Frontal cortex (tissue), 4 donors: ENCODE results near the gene VPS4B. TPM values are rescaled to one million over a fixed set of nuclear protein-coding genes. Genes with fewer than 3 reads are reported as not detected.

ENCODE experiments used
- DNase-seq, 2 donors: peaks; one replicate each; pipeline ENCODE4 v3.0.0; 2012; ENCODE audit warnings: low spot score in 2 of 2
- FAIRE-seq: peaks from 2 replicates; lab custom pipeline; 2012; peaks lifted over from hg19 to GRCh38; lab: Jason Lieb, UNC
- total RNA-seq: library from RNA; depleted of rRNA; stranded (reverse); fragments of >200 nt; gene quantifications from one replicate; pipeline ENCODE4 v1.2.3, GENCODE V29; 2014
- donor health status: control.
- donor health status: control.
- donor health status: control.

The VPS4B gene
- total RNA-seq, 1 donor from 2014 or later = 40.8 TPM

DNA sequence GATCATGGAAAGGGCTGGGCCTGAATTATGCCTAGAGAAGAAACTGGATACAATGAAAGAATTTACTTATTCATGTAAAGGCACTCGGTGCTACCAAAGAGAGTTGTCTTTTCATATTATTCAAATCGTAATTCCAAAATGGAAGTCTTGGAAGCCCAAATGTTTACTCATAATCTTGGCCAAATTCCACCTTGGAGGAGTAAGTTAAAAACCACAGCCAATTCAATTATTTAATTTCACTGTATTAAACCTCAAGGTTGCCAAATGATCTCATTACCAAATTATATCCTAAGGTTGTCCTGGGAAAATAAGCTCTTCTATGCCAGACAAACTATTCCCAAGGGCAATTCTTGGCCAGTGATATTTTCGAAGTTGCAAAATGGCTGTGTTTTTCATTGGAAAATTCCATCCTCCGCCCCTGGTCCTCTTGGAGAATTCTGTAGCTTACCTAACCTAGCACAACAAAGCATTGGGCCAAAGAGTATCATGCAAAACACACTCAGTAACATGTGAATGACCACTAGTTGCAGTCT lies 11.1 kb upstream of the VPS4B start:
- FAIRE-seq (no peak), DNase-seq (no peak)

DNA sequence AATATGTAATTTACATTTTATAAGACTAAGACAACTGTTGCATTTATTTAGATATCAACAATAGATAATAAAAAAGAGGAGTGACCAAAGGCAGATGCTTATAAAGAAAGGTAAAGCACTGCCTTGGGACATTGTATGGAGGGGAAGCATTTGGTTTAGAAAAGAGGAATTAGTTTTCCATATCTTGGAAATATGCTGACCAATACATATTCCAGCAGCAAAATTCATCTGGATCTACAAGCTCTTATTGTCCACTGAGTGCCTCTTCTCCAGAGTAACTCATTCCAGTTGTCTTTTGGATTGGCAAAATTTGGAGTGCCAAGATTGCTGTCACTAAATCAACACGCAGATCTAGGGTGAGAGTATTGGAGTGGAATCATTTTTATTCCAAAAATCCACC lies 8.9 kb upstream of the VPS4B start:
- no peak for FAIRE-seq

GRCh38 chr18:63430526-63430925 lies 8.2 kb upstream of the VPS4B start:
- FAIRE-seq (no peak), DNase-seq (no peak)

More for the DNA sequence above, 8.9 kb upstream of the VPS4B start:
- no peak for DNase-seq

- no peak for DNase-seq
- no peak for FAIRE-seq
These were observed 5.3 kb upstream of the VPS4B start for GRCh38 chr18:63427558-63427957.

DNA sequence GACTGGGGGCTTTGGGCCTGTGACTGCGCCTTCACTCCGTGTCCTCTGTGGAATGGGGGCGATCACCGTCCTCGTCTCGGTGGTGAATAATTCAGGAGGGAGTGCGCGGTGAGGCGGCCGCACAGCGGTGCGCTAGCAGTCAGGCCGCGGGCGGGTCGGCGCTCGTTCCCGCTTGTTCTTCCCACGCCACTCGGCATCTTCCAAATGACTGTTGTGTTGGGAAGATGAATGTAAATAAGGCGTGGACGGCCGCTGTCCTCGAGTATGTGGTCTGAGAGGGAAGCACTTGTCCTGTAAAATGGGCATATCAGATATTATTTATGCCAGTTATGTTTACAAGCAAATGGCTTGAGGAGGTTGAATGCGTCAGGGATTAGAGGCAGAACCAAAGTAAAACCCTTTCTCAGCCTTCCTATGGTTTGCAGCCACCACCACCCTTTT lies 608 bp upstream of the VPS4B start:
- no peak for DNase-seq
- FAIRE-seq = no peak

GRCh38 chr18:63421514-63421913 lies 762 bp downstream of the VPS4B start:
- FAIRE-seq (no peak), DNase-seq (no peak)

DNA sequence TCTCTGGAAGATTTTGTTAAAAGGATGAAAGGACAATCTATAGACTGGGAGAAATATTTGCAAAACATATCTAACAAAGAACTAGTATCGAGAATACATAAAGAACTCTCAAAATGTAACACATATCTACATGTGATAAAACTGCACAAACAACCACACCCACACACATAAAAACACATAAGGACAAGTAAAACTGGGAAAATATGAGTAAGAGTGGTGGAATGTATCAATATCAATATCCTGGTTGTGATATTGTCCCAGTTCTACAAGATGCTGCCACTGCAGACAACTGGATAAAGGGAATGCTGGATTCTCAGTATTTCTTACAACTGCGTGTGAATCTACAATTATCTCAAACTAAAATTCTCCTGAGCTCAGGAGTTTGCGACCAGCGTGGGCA lies 9.3 kb downstream of the VPS4B start:
- FAIRE-seq (no peak), DNase-seq (no peak)

GRCh38 chr18:63410792-63411191 lies 11.5 kb downstream of the VPS4B start:
- DNase-seq (no peak), FAIRE-seq (no peak)

GRCh38 chr18:63409301-63409700 lies 13.0 kb downstream of the VPS4B start:
- no peak for FAIRE-seq
- DNase-seq = no peak

- FAIRE-seq (no peak), DNase-seq (no peak)
These were observed 14.5 kb downstream of the VPS4B start for GRCh38 chr18:63407734-63408133.

- DNase-seq = no peak
- FAIRE-seq = no peak
These were observed 16.3 kb downstream of the VPS4B start for GRCh38 chr18:63405986-63406385.

DNA sequence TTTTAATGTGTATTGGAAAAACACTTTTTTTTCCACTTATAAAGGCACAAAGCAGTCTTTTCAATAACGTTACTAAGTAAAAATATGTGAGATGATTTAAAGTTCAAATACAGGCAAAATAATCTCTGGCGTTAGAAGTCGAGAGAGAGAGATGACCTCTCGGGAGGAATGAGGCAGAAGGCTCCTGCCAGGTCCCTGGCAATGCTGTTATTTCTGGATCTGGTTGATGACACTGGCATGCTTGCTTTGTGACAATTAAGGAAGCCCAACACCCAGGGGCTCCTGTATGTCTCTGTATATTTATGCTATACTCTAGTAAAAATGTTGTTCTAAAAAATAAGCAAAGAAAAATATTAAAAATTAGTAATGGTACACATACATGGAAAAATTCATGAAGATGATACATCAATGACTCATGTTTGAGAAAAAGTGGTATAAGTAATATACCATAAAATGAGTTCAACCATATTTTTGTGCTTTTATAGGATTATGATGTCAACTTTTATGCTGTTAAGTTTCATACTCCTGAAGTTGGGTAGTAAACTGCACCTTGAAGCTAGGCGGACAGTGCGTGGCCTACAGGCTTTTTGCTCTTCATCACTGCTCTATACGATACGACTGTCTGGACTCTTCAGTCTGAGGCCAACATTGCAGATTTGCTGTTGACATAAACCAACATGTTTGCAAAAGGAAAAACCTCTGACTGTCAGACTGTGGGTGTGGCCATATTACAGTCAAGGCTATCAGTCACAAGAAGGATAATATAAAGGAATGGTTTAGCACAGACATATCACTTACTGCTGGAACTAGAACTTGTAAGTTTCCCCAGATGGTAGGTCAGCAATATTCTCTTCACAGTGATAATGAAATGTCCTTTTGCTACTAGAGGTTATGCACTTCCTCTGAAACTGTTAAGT lies 19.8 kb downstream of the VPS4B start:
- no peak for FAIRE-seq
- no peak for DNase-seq

DNA sequence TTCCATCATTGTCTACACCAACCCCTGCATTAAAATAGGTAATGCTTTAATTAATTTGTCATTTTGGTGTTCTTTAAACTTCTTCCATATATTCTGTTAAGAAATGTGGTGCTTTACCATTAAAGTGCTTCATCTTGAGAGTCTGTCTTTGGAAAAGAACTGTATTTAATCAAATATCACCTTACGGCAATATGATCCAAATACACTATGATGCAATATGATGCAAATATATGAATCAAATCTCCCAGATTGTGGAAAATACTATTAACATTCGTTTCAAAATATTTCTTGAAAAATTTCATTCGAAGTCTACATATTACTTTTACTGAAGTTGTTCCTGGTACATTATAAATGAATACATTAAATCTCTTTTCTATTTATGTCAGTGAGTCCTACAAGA lies 23.0 kb downstream of the VPS4B start:
- DNase-seq (no peak), FAIRE-seq (no peak)

GRCh38 chr18:63397349-63397748 lies 24.9 kb downstream of the VPS4B start:
- FAIRE-seq (no peak), DNase-seq (no peak)

DNA sequence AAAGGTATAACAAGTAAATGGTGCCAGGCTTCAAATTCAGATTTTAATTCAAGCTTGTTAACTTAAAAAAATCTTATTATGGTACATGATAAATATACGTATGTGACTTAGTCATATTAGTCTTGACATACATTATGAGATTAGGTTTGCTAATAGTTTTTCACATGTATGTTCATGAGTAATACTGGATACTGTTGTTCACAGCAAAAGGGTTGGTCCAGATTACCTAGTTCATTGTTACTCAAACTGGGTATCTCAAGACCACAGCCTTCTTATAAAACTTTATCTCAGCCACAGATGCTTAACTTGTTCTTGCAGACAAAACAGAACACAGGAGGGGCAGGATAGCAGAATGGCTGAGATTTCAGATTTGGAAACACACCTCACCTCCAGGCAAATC lies 26.8 kb downstream of the VPS4B start:
- FAIRE-seq = no peak
- DNase-seq = no peak

- no peak for FAIRE-seq
- DNase-seq = no peak
These were observed 27.3 kb downstream of the VPS4B start for GRCh38 chr18:63394954-63395353.

DNA sequence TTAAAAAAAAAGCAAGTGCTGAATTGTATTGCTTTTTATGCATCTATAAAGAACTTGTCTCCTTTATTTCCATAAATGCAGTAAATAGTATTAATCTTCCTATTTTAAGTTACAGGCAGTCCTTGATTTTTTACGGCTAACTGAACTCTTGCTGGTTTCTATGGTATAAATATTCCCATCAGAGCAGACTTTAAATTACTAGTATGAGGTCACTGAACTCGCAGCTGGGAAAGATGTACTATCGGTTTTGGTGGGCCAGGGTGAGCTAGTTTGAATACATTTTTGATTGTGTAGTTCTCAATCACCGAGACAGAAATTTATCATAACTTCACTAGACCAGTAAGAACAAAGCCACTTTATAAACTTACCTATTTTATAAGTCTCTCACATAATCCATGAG lies 34.4 kb downstream of the VPS4B start:
- DNase-seq (no peak), FAIRE-seq (no peak)

DNA sequence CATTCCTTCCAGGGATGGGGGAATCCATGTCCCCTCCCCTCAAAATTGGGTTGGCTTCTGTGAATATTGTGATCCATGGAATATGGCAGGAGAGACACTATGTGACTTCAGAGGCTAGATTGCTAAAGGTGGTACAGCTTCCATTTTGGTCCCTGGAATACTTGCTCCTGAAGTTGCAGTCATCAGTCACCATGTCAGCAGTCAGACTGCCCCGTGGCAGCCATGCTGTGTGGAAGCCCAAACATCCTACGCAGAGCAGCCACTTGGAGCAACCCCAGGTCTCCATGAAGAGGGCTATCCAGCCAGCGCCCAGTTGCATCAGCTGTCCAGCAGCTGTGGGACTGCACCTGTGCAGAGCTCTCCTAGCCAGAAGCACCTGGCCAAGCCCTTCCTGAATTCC lies 39.4 kb downstream of the VPS4B start:
- no peak for FAIRE-seq
- no peak for DNase-seq

- FAIRE-seq = no peak
- DNase-seq = no peak
These were observed 42.7 kb downstream of the VPS4B start for GRCh38 chr18:63379639-63379962.

- no peak for FAIRE-seq
- no peak for DNase-seq
These were observed 43.2 kb downstream of the VPS4B start for GRCh38 chr18:63378919-63379638.
